GM10248 (cell line): ENCODE measurements around the gene PUS3.

Experiments used
- CTCF ChIA-PET: fragments of 300-600 bp; sonication (Branson Sonifier 250); formaldehyde crosslinking; extraction: SDS; loops from one replicate; lab custom pipeline; 2021; ENCODE audit warnings: antibody characterized with exemption; lab: Yijun Ruan, JAX
- POLR2A ChIA-PET: fragments of 350-650 bp; sonication (Branson Sonifier 250); formaldehyde crosslinking; extraction: SDS; loops from one replicate; lab custom pipeline; 2020; ENCODE audit warnings: antibody characterized with exemption; lab: Yijun Ruan, JAX
- DNase-seq: peaks from one replicate; pipeline ENCODE4 v3.0.0; 2012; ENCODE audit errors: extremely low spot score
- CTCF ChIP-seq: IDR thresholded peaks from 2 replicates; pipeline ENCODE4 v1.5.1; 2012; ENCODE audit warnings: mild to moderate bottlenecking, low read depth; ENCODE audit errors: extremely low read depth, missing control alignments, control extremely low read depth

The PUS3 gene

GRCh38 chr11:125929445-125930075 is 26.6 kb upstream of the PUS3 start:
- ChIA-PET CTCF (interaction anchor here (1.4 to 2.2 kb wide), 2 partner anchors 9 to 12 kb away, joined by 3 to 7 read pairs; no protein-coding TSS in a partner anchor), POLR2A (no interaction called here)
- DNase-seq: no peak
- TF ChIP-seq CTCF: no peak

- POLR2A ChIA-PET: no interaction called here
- no peak for TF ChIP-seq CTCF
These were observed 23.7 kb upstream of the PUS3 start for GRCh38 chr11:125926682-125927081.

GRCh38 chr11:125925804-125926203 is 22.8 kb upstream of the PUS3 start:
- POLR2A ChIA-PET: no interaction called here
- CTCF ChIA-PET: interaction anchor here (1.0 to 5.5 kb wide), 6 partner anchors 9 to 555 kb away, joined by 3 to 69 read pairs (median 4); no protein-coding TSS in a partner anchor
- TF ChIP-seq CTCF: no peak
- no peak for DNase-seq

More at GRCh38 chr11:125926682-125927081, 23.7 kb upstream of the PUS3 start:
- CTCF ChIA-PET: no interaction called here
- no peak for DNase-seq

GRCh38 chr11:125925247-125925740 is 22.3 kb upstream of the PUS3 start:
- CTCF ChIA-PET: interaction anchor here (1.0 to 5.5 kb wide), 6 partner anchors 8 to 555 kb away, joined by 3 to 69 read pairs (median 4); no protein-coding TSS in a partner anchor
- no peak for DNase-seq
- POLR2A ChIA-PET: no interaction called here
- no peak for TF ChIP-seq CTCF

GRCh38 chr11:125924384-125925007 is 21.5 kb upstream of the PUS3 start:
- POLR2A ChIA-PET: no interaction called here
- CTCF ChIA-PET: interaction anchor here (1.0 to 5.5 kb wide), 7 partner anchors 10 to 556 kb away, joined by 3 to 69 read pairs (median 4); no protein-coding TSS in a partner anchor

GRCh38 chr11:125923633-125924032 is 20.6 kb upstream of the PUS3 start:
- no peak for TF ChIP-seq CTCF
- no peak for DNase-seq
- CTCF ChIA-PET: interaction anchor here (1.0 to 5.5 kb wide), 12 partner anchors 10 to 557 kb away, joined by 3 to 69 read pairs (median 4); no protein-coding TSS in a partner anchor
- POLR2A ChIA-PET: no interaction called here

More at GRCh38 chr11:125924384-125925007, 21.5 kb upstream of the PUS3 start:
- TF ChIP-seq CTCF: no peak
- DNase-seq: no peak
